ENCODE results near the gene CSGALNACT2. TPM values are rescaled to one million over a fixed set of nuclear protein-coding genes. Genes with fewer than 3 reads are reported as not detected.

Gene CSGALNACT2
- total and polyA plus RNA-seq, 2 of the 13 experiments (the other 11 are each of a cell fraction or from before 2014, with no cell fraction given): 3.3 to 7.1 TPM

GRCh38 chr10:43138021-43138756 is at the start of gene CSGALNACT2 (continued):
- peak; percentile 89 for TF ChIP-seq ZBTB14 (CRISPR knock-in tag; IDR thresholded peaks at IDR 0.05)
- no peak; the same call in 1 of the 2 replicates for TF ChIP-seq ZFP90 (CRISPR knock-in tag; IDR thresholded peaks at IDR 0.05; ENCODE audit: borderline replicate concordance)
- TF ChIP-seq EED (CRISPR knock-in tag; IDR thresholded peaks at IDR 0.05): no peak
- TF ChIP-seq MEIS2 (CRISPR knock-in tag; IDR thresholded peaks at IDR 0.05): no peak
- TF ChIP-seq ZNF564 (CRISPR knock-in tag; IDR thresholded peaks at IDR 0.05): no peak
- TF ChIP-seq ARID4A (CRISPR knock-in tag; IDR thresholded peaks at IDR 0.05; ENCODE audit: borderline replicate concordance): peak; percentile 60; the same call in 1 of the 2 replicates
- no peak for TF ChIP-seq ZBTB20 (CRISPR knock-in tag; IDR thresholded peaks at IDR 0.05; ENCODE audit: borderline replicate concordance, low read depth)
- no peak for TF ChIP-seq ZMYM2 (CRISPR knock-in tag; IDR thresholded peaks at IDR 0.05)
- peak; percentile 63 for TF ChIP-seq ZNF343 (CRISPR knock-in tag; IDR thresholded peaks at IDR 0.05)
- 0 out of 2 replicates have a peak, but pooled peaks have one; percentile 53 for TF ChIP-seq ZNF563 (CRISPR knock-in tag; IDR thresholded peaks at IDR 0.05)
- TF ChIP-seq SPEN (CRISPR knock-in tag; IDR thresholded peaks at IDR 0.05; ENCODE audit: low read depth): peak; percentile 53; the same call in 1 of the 2 replicates
- TF ChIP-seq DR1 (CRISPR knock-in tag; IDR thresholded peaks at IDR 0.05): 0 out of 2 replicates have a peak, but pooled peaks have one; percentile 42
- TF ChIP-seq ZBTB40 (IDR thresholded peaks at IDR 0.05): no peak
- TF ChIP-seq ZBTB40 (CRISPR knock-in tag; IDR thresholded peaks at IDR 0.05): 0 out of 2 replicates have a peak, but pooled peaks have one; percentile 43

Measured in HepG2 (cell line).